CD14-positive monocyte (primary cell): ENCODE data around the gene PTPN18. TPM values are rescaled to one million over a fixed set of nuclear protein-coding genes. Genes with fewer than 3 reads are reported as not detected.
A peak's percentile ranks its signal among the peaks of the same experiment; 100 is the strongest.

Experiments used
- DNase-seq, 3 donors: peaks; one replicate each; pipeline ENCODE4 v3.0.0-alpha.2; 2011 to 2022
- H2AFZ ChIP-seq: 2 replicates; pipeline ENCODE4 v1.6.0; 2012; ENCODE audit warnings: mild to moderate bottlenecking, low read depth, low read length, inconsistent platforms; ENCODE audit not compliant: insufficient read depth, poor library complexity, severe bottlenecking
- H3K27ac ChIP-seq, 2 donors: 1 replicate in 1 of 2; 2 replicates in 1 of 2; pipeline ENCODE4 v1.5.1; 2012 to 2013; ENCODE audit warnings: low read length in 2 of 2, control low read depth in 1 of 2, inconsistent platforms in 1 of 2, low read depth in 1 of 2, mild to moderate bottlenecking in 1 of 2
- H3K27me3 ChIP-seq, 2 donors: one replicate each; pipeline versions ENCODE4 v1.6.0 to v1.6.1; 2011 to 2013; ENCODE audit warnings: low read length in 2 of 2; ENCODE audit not compliant: control insufficient read depth in 2 of 2, insufficient read depth in 2 of 2
- H3K36me3 ChIP-seq, 2 donors: replicated peaks in 1 of 2; 1 replicate in 1 of 2; 2 replicates in 1 of 2; pipeline versions ENCODE4 v1.5.1 to v1.6.1; 2012 to 2013; ENCODE audit warnings: low read length in 2 of 2, control low read depth in 1 of 2, inconsistent platforms in 1 of 2, mild to moderate bottlenecking in 1 of 2; ENCODE audit not compliant: insufficient read depth in 2 of 2, control insufficient read depth in 1 of 2
- H3K4me1 ChIP-seq, 2 donors: 1 replicate in 1 of 2; 2 replicates in 1 of 2; pipeline versions ENCODE4 v1.5.1 to v1.6.1; 2012 to 2013; ENCODE audit warnings: low read length in 2 of 2, control low read depth in 1 of 2, inconsistent platforms in 1 of 2, mild to moderate bottlenecking in 1 of 2, moderate library complexity in 1 of 2; ENCODE audit not compliant: insufficient read depth in 2 of 2, control insufficient read depth in 1 of 2
- H3K4me2 ChIP-seq: replicated peaks from 2 replicates; pipeline ENCODE3; 2012; ENCODE audit warnings: low read length, moderate library complexity, mild to moderate bottlenecking; ENCODE audit not compliant: poor library complexity, severe bottlenecking; ENCODE audit errors: extremely low read depth
- H3K4me3 ChIP-seq, 3 experiments: fragments of 200-600 bp in 1 of 3; sonication (generic) in 1 of 3; replicated peaks in 1 of 3; 1 replicate in 2 of 3; 2 replicates in 1 of 3; pipeline ENCODE4 v1.5.1; 2011 to 2013; ENCODE audit warnings: low read length in 3 of 3, mild to moderate bottlenecking in 3 of 3, control low read depth in 2 of 3, low read depth in 2 of 3, inconsistent platforms in 1 of 3, moderate library complexity in 1 of 3
- H3K79me2 ChIP-seq: 2 replicates; pipeline ENCODE4 v1.6.0; 2012; ENCODE audit warnings: mild to moderate bottlenecking, control low read depth, inconsistent platforms, low read length, moderate library complexity; ENCODE audit not compliant: insufficient read depth
- H3K9ac ChIP-seq: 2 replicates; pipeline ENCODE4 v1.6.0; 2017; ENCODE audit warnings: low read length, mild to moderate bottlenecking; ENCODE audit not compliant: insufficient read depth, poor library complexity, severe bottlenecking
- H3K9me3 ChIP-seq, 2 donors: replicated peaks in 1 of 2; 1 replicate in 1 of 2; 2 replicates in 1 of 2; pipeline versions ENCODE4 v1.5.1 to v1.6.1; 2012 to 2013; ENCODE audit warnings: low read length in 2 of 2, control low read depth in 1 of 2; ENCODE audit not compliant: control insufficient read depth in 1 of 2, insufficient read depth in 1 of 2
- H4K20me1 ChIP-seq: 2 replicates; pipeline ENCODE4 v1.6.0; 2012; ENCODE audit warnings: mild to moderate bottlenecking, low read length, control low read depth, moderate library complexity; ENCODE audit not compliant: insufficient read depth
- H3K27ac Mint-ChIP-seq, 7 donors: one replicate each; pipeline ENCODE4 v1.8.0; 2020; ENCODE audit warnings: mild to moderate bottlenecking in 7 of 7, mixed read lengths in 7 of 7, moderate library complexity in 6 of 7, inconsistent platforms in 2 of 7
- H3K27me3 Mint-ChIP-seq, 3 donors: one replicate each; pipeline ENCODE4 v1.8.0; 2021 to 2022; ENCODE audit warnings: low read depth in 3 of 3, mild to moderate bottlenecking in 3 of 3, mixed read lengths in 3 of 3, moderate library complexity in 3 of 3, inconsistent platforms in 1 of 3
- H3K36me3 Mint-ChIP-seq, 2 donors: one replicate each; pipeline ENCODE4 v1.8.0; 2020; ENCODE audit warnings: mixed read lengths in 2 of 2, inconsistent platforms in 1 of 2, mild to moderate bottlenecking in 1 of 2
- H3K4me1 Mint-ChIP-seq: one replicate; pipeline ENCODE4 v1.8.0; 2020; ENCODE audit warnings: mild to moderate bottlenecking, mixed read lengths
- H3K4me3 Mint-ChIP-seq, 2 donors: one replicate each; pipeline ENCODE4 v1.8.0; 2020; ENCODE audit warnings: mild to moderate bottlenecking in 2 of 2, mixed read lengths in 2 of 2, moderate library complexity in 1 of 2
- H3K9me3 Mint-ChIP-seq, 7 donors: one replicate each; pipeline ENCODE4 v1.8.0; 2020 to 2022; ENCODE audit warnings: mixed read lengths in 7 of 7, mild to moderate bottlenecking in 6 of 7, moderate library complexity in 6 of 7, inconsistent platforms in 2 of 7
- WGBS: methylation state at CpG from one replicate; pipeline ENCODE4 v1.1.5; 2013; ENCODE audit warnings: missing lambda C conversion rate; ENCODE audit not compliant: insufficient coverage; 5-methylcytosine and 5-hydroxymethylcytosine counted together
- intact Hi-C, 2 donors: fragments of 100-400 bp; cut with micrococcal nuclease; formaldehyde crosslinking; loops; one replicate each; pipeline versions ENCODE4 v1.15.0 to v1.15.1; 2023
- polyA plus RNA-seq, 3 donors: library from polyadenylated mRNA; depleted of rRNA in 1 of 3; unstranded in 2 of 3; stranded (reverse) in 1 of 3; fragments of 300-500 nt in 2 of 3; fragments of >200 nt in 1 of 3; fragmentation: Illumina TruSeq in 2 of 3; gene quantifications; 1 replicate in 2 of 3; 2 replicates in 1 of 3; pipeline ENCODE4 v1.2.3, GENCODE V29; 2012 to 2021
- TF ChIP-seq, protein P1 (sequence below): fragments of 200-600 bp; IDR thresholded peaks from one replicate; pipeline ENCODE4 v1.8.0; 2022; ENCODE audit warnings: antibody characterized with exemption, mild to moderate bottlenecking

PTPN18 gene
- polyA plus RNA-seq, 3 donors, result 72.2 to 365 (median 102) TPM

GRCh38 chr2:130359466-130359865 lies 3.6 kb downstream of the PTPN18 start:
- Mint-ChIP-seq H3K27ac (peak overlapping the region in 1 of 7 donors; percentile 50), H3K9me3 (peaks cover 0 to 1% (median 0%) of the 10 kb centered on the region in 7 donors), H3K36me3 (peaks cover 28 to 42% of the 10 kb centered on the region in 2 donors), H3K27me3 (peaks cover 0 to 2% (median 0%) of the 10 kb centered on the region in 3 donors), H3K4me3 (no peak overlapping the region), H3K4me1 (peaks cover 25% of the 10 kb centered on the region)
- Histone ChIP-seq H3K36me3 (peaks cover 7 to 27% of the 10 kb centered on the region in 2 donors), H3K4me2 (no peak overlapping the region), H3K9ac (no peak overlapping the region), H3K27me3 (no peaks in the 10 kb centered on the region), H2AFZ (no peak overlapping the region), H4K20me1 (peaks cover 20% of the 10 kb centered on the region), H3K4me3 (no peak overlapping the region), H3K9me3 (no peaks in the 10 kb centered on the region), H3K4me1 (peaks cover 17 to 23% of the 10 kb centered on the region in 2 donors), H3K27ac (no peak overlapping the region), H3K79me2 (peaks cover 15% of the 10 kb centered on the region)
- no peak for DNase-seq
- TF ChIP-seq, protein P1, sequence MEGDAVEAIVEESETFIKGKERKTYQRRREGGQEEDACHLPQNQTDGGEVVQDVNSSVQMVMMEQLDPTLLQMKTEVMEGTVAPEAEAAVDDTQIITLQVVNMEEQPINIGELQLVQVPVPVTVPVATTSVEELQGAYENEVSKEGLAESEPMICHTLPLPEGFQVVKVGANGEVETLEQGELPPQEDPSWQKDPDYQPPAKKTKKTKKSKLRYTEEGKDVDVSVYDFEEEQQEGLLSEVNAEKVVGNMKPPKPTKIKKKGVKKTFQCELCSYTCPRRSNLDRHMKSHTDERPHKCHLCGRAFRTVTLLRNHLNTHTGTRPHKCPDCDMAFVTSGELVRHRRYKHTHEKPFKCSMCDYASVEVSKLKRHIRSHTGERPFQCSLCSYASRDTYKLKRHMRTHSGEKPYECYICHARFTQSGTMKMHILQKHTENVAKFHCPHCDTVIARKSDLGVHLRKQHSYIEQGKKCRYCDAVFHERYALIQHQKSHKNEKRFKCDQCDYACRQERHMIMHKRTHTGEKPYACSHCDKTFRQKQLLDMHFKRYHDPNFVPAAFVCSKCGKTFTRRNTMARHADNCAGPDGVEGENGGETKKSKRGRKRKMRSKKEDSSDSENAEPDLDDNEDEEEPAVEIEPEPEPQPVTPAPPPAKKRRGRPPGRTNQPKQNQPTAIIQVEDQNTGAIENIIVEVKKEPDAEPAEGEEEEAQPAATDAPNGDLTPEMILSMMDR, result no peak
- no CpG with 5 or more reads among the region's 5 CpGs for WGBS
- intact Hi-C loops, result no loop called here

GRCh38 chr2:130363479-130363878 lies 7.6 kb downstream of the PTPN18 start:
- Mint-ChIP-seq H3K27me3 (no peaks in the 10 kb centered on the region), H3K4me3 (no peak overlapping the region)

More at GRCh38 chr2:130363479-130363878, 7.6 kb downstream of the PTPN18 start:
- no peaks in the 10 kb centered on the region for H3K27me3 ChIP-seq
- peaks cover 6 to 7% of the 10 kb centered on the region in 2 donors for H3K4me1 ChIP-seq
- peaks cover 29% of the 10 kb centered on the region for H3K79me2 ChIP-seq
- H3K4me2 ChIP-seq, result no peak overlapping the region
- Mint-ChIP-seq H3K27ac (no peak overlapping the region), H3K4me1 (peaks cover 21% of the 10 kb centered on the region), H3K36me3 (peaks cover 33 to 54% of the 10 kb centered on the region in 2 donors), H3K9me3 (peaks cover 0 to 1% (median 0%) of the 10 kb centered on the region in 7 donors)
- H3K9me3 ChIP-seq, result no peaks in the 10 kb centered on the region
- no peak overlapping the region for H3K9ac ChIP-seq
- intact Hi-C loops, result no loop called here
- peaks cover 7 to 23% of the 10 kb centered on the region in 2 donors for H3K36me3 ChIP-seq
- H3K27ac ChIP-seq, result no peak overlapping the region
- peaks cover 29% of the 10 kb centered on the region for H4K20me1 ChIP-seq
- no peak for DNase-seq
- H3K4me3 ChIP-seq, result no peak overlapping the region
- no peak overlapping the region for H2AFZ ChIP-seq
- TF ChIP-seq, protein P1, result no peak
